Activated CD4-positive, alpha-beta T cell treated with anti-CD3 and anti-CD28 coated beads for 36 hours (primary cell): ENCODE measurements around the gene ZNF576. TPM values are rescaled to one million over a fixed set of nuclear protein-coding genes. Genes with fewer than 3 reads are reported as not detected.

Experiments
- ATAC-seq: fragments of 200-7000 bp; cut with Tn5 transposase; one replicate; pipeline ENCODE4 v1.10.0; 2021; ENCODE audit warnings: mild to moderate bottlenecking, moderate library complexity
- CTCF ChIA-PET: fragments of 350-600 bp; sonication (Branson Sonifier 250); formaldehyde crosslinking; loops from one replicate; lab custom pipeline; 2021; ENCODE audit warnings: antibody characterized with exemption; lab: Charles Lee
- POLR2A ChIA-PET: fragments of 350-600 bp; sonication (Branson Sonifier 250); formaldehyde crosslinking; loops from one replicate; lab custom pipeline; 2021; ENCODE audit warnings: antibody characterized with exemption, inconsistent platforms; lab: Charles Lee
- DNase-seq: peaks from one replicate; pipeline ENCODE4 v3.0.0-alpha.2; 2020
- H3K27ac Mint-ChIP-seq: one replicate; pipeline ENCODE4 v1.8.0; 2021; ENCODE audit warnings: mixed read lengths
- H3K27me3 Mint-ChIP-seq: one replicate; pipeline ENCODE4 v1.8.0; 2021; ENCODE audit warnings: mixed read lengths
- H3K36me3 Mint-ChIP-seq: one replicate; pipeline ENCODE4 v1.8.0; 2021; ENCODE audit warnings: low read depth, mixed read lengths
- H3K4me1 Mint-ChIP-seq: one replicate; pipeline ENCODE4 v1.8.0; 2021; ENCODE audit warnings: mixed read lengths
- H3K4me3 Mint-ChIP-seq: one replicate; pipeline ENCODE4 v1.8.0; 2021; ENCODE audit warnings: mild to moderate bottlenecking, moderate library complexity, mixed read lengths
- H3K9me3 Mint-ChIP-seq: one replicate; pipeline ENCODE4 v1.8.0; 2021; ENCODE audit warnings: low read depth, mixed read lengths
- intact Hi-C, 2 experiments: fragments of 100-400 bp; cut with DNase I in 1 of 2; cut with micrococcal nuclease in 1 of 2; formaldehyde crosslinking; loops; one replicate each; pipeline versions ENCODE4 v1.14.2 to v1.15.1; 2022 to 2024; cut with DNase I, micrococcal nuclease
- total RNA-seq, 2 experiments: library from RNA; stranded (reverse); gene quantifications; one replicate each; pipeline ENCODE4 v1.2.3, GENCODE V29; 2021

Gene ZNF576
- total RNA-seq, 2 experiments from 2014 or later = 11.6 to 14.3 TPM

DNA sequence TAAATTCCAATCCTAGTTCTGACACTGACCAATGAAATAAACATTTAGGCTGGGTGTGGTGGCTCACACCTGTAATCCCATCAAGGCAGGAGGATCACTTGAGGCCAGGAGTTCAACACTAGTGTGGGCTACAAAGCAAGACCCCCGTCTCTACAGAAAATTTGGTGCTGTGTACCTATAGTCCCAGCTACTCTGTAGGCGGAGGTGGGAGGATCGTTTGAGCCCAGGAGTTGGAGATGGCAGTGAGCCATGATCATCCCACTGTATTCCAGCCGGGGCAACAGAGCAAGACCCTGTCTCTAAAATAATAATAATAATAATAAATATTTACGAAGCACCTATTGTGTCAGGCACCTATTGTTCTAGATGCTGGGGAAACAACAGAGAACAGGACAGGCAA lies 7.1 kb upstream of the ZNF576 start:
- H3K9me3 Mint-ChIP-seq = no peaks in the 10 kb centered on the region
- H3K4me3 Mint-ChIP-seq = no peak overlapping the region
- intact Hi-C loops = no loop called here
- peaks cover 28% of the 10 kb centered on the region for H3K36me3 Mint-ChIP-seq
- H3K27me3 Mint-ChIP-seq = no peaks in the 10 kb centered on the region
- ChIA-PET POLR2A (interaction anchor here (0.6 kb wide), 1 partner anchor 82 kb away, joined by 3 read pairs; no protein-coding TSS in a partner anchor), CTCF (interaction anchor here (0.8 to 1.1 kb wide), 5 partner anchors 9 to 142 kb away, joined by 3 to 5 read pairs (median 4); partner anchors contain the start of gene ZNF575)
- no peak for ATAC-seq
- no peak overlapping the region for H3K27ac Mint-ChIP-seq
- DNase-seq = no peak
- peaks cover 12% of the 10 kb centered on the region for H3K4me1 Mint-ChIP-seq

DNA sequence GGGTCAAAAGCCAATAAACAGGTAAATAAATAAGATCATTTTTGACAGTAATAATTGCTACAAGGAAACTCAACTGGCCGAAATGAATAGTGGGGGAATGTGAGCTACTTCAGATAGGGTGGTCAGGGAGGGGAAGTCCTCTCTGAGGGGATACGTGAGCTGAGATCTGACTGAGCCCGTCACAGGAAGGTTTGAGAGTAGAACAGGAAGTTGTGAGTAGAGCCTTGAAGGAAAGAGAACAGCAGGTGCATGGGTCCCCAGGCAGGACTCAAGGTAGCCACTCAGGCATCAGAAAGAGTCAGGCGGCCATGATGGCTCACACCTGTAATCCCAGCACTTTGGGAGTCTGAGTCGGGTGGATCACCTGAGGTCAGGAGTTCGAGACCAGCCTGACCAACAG lies 6.7 kb upstream of the ZNF576 start:
- Mint-ChIP-seq H3K4me3 (no peak overlapping the region), H3K27ac (peak overlapping the region; percentile 14), H3K9me3 (no peaks in the 10 kb centered on the region), H3K27me3 (no peaks in the 10 kb centered on the region), H3K36me3 (peaks cover 28% of the 10 kb centered on the region), H3K4me1 (peaks cover 11% of the 10 kb centered on the region)
- ATAC-seq (no peak), DNase-seq (no peak)
- CTCF ChIA-PET = interaction anchor here (0.9 to 1.1 kb wide), 2 partner anchors 69 to 142 kb away, joined by 3 to 4 read pairs; no protein-coding TSS in a partner anchor
- POLR2A ChIA-PET = interaction anchor here (0.6 to 1.2 kb wide), 2 partner anchors 12 to 82 kb away, joined by 3 read pairs; no protein-coding TSS in a partner anchor
- intact Hi-C loops = no loop called here

DNA sequence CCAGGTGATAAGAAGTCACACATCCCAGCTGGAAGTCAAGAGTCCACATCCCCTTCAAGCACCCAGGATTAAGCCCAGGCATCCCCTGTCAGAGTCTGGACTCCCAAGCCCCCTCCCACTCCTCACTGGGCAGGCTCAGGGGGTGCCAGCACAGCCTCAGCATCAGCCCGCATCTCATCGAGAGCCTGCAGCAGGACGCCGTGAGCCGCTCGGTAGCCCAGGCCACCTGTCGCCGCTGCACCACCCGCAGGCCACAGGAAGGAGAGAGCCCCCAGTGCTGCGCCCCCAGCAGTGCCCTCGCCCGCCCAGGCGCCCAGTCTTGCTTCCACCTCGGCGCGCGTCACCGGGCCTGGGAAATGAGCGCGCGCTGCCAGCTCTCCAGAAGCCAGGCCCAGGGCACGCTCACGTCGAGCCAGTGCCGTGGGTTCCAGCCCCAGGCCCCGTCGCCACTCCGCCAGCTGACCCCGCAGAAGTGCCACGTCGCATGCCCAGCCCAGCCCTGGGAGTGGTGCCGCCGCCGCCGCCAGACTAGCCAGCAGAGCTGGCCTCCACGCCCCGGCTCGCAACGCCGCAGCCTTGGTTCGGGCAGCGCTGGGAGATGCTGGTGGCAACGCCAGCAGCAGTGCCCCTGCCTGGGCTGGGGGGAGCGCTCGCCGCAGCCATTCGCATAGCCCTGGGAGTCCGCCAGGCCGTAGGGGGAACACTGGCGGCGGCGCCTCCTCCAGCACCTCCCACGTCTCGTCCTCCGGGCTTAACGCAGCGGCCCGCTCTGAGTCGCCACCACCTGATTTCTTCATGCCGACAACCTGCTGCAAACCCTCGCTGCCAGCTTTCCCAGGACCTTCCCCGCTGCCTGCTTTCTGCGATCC lies 4.3 kb upstream of the ZNF576 start:
- no peak for ATAC-seq
- H3K4me1 Mint-ChIP-seq = peaks cover 14% of the 10 kb centered on the region
- DNase-seq = no peak
- H3K27ac Mint-ChIP-seq = no peak overlapping the region
- H3K9me3 Mint-ChIP-seq = no peaks in the 10 kb centered on the region
- intact Hi-C loops = no loop called here
- POLR2A ChIA-PET = no interaction called here
- peaks cover 26% of the 10 kb centered on the region for H3K36me3 Mint-ChIP-seq
- H3K4me3 Mint-ChIP-seq = no peak overlapping the region
- H3K27me3 Mint-ChIP-seq = no peaks in the 10 kb centered on the region
- CTCF ChIA-PET = interaction anchor here (0.7 to 1.2 kb wide), 2 partner anchors 60 to 1409 kb away, joined by 3 read pairs; no protein-coding TSS in a partner anchor

DNA sequence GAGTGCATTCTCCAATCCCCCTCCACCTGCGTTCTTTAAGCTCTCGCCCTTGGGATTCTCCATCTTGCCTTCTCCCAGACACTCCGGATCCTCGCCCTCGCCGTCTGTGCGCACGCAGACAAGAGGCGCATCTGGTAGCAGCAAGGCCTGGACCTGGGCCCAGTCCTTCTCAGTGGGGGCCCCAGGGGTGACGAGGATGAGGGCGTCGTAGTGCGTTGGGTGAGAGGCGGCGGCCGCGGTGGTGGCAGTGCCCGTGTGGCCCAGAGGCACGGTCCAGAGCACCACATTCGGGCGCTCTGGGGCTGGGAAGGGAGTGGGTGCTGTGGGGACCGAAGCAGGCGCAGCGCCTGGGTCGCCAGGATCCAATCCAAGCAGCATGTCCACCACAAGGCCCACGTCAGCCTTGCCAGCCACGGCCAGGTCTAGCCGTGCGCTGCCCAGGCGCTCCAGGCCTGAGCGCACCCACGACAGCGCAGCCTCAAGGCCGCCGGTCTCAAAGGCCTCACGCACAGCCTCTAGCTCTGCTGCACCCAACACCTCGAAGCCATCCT lies 3.5 kb upstream of the ZNF576 start:
- Mint-ChIP-seq H3K27ac (no peak overlapping the region), H3K9me3 (no peaks in the 10 kb centered on the region), H3K4me1 (peaks cover 22% of the 10 kb centered on the region), H3K36me3 (peaks cover 30% of the 10 kb centered on the region), H3K4me3 (no peak overlapping the region), H3K27me3 (no peaks in the 10 kb centered on the region)
- ATAC-seq (no peak), DNase-seq (no peak)
- CTCF ChIA-PET = interaction anchor here (1.2 to 5.9 kb wide), 5 partner anchors 37 to 204 kb away, joined by 3 to 88 read pairs (median 21); partner anchors contain the start of gene ETHE1
- POLR2A ChIA-PET = no interaction called here
- intact Hi-C loops = no loop called here

DNA sequence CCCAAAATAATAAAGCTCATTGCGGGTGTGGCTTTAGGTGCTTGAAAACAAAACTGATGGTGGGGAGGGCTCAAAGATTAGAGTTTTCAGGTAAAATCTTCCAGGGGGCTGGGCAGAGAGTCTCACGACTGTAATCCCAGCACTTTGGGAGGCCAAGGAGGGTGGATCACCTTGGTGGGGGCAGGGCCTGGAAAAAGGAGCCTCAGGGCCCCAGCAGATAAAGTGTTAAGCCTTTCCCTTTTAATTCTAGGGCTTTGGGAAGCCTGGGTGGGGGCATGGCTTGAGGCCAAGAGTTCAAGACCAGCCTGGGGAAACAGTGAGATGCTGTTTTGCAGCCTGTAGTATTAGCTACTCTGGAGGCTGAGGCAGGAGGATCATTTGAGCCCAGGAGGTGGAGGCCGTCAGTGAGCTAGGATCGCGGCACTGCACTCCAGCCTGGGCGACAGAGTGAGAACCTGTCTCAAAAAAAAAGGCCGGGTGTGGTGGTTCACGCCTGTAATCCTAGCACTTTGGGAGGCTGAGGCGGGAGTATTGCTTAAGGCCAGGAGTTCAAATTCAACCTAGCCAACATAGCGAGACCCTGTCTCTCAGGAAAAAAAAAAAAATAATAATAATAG lies 2.2 kb upstream of the ZNF576 start:
- H3K27me3 Mint-ChIP-seq = no peaks in the 10 kb centered on the region
- no peak for DNase-seq
- H3K9me3 Mint-ChIP-seq = no peaks in the 10 kb centered on the region
- peak overlapping the region; percentile 0 for H3K27ac Mint-ChIP-seq
- CTCF ChIA-PET = interaction anchor here (0.6 to 5.9 kb wide), 36 partner anchors 9 to 408 kb away, joined by 3 to 88 read pairs (median 5); partner anchors contain the start of genes ETHE1, PHLDB3, PINLYP and XRCC1
- H3K4me1 Mint-ChIP-seq = peaks cover 29% of the 10 kb centered on the region
- POLR2A ChIA-PET = interaction anchor here (0.7 to 1.1 kb wide), 7 partner anchors 39 to 143 kb away, joined by 3 to 9 read pairs (median 5); partner anchors contain the start of gene ZNF575
- no peak for ATAC-seq
- H3K4me3 Mint-ChIP-seq = peak overlapping the region; percentile 87
- peaks cover 37% of the 10 kb centered on the region for H3K36me3 Mint-ChIP-seq
- intact Hi-C loops = loop anchor here (1.0 to 2.0 kb wide), 3 partner anchors 39 to 147 kb away; no protein-coding TSS in a partner anchor

DNA sequence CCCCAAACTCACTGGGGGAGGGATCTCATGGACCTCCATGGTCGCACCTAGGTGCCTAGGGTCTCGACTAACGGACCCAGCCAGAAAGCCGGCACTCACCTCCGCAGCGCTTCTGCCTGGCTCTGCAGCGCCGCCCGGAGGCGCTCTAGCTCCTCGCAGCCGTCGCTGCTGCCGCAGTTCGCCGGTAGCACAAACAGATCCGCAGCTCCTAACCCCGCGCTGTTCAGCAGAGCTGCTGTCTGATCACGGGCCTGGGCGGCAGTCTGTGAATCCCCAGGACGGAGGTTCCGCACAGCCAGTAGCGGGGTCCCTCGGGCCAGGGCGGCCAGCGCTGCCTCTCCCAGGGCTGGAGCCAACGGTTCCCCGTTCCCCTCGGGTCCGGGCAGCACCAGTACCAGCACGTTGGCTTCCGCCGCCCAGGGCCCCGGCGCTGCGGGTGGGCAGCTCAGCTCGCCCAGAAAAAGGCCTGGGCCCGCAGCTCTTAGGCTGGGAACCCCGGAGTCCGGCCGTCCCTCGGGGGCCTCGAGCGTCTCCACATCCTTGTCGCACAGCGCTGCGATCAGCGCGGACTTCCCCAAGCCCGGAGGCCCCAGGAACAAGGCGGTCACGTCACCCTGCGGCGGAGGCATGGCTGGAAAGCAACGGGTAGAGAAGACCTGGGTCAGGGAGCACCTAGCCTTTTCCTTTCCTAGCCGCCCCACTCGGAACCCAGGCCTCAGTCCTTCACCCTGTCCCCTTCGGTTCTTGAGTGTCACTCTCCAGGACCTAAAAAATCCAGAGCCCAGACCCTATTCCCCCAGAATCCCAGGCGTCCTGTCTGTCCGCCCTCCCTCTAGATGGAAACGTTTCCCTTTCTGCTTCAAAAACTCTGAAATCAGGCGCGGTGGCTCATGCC lies 1.4 kb upstream of the ZNF576 start:
- H3K36me3 Mint-ChIP-seq = peaks cover 35% of the 10 kb centered on the region

DNA sequence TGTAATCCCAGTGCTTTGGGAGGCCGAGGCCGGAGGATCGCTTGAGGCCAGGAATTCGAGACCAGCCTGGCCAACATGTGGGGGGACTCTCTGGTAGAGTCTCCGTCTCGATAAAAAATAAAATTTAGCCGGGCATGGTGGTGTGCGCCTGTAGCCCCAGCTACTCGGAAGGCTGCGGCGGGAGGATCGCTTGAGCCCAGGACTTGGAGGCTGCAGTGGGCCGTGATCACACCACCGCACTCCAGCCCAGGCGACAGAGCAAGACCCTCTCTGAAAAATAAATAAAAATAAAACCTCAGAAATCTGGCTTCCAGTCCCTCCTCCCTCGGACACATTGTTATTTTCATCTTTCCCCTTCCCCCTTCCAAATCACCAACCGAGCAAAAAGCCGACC lies 793 bp upstream of the ZNF576 start:
- Mint-ChIP-seq H3K27ac (peak overlapping the region; percentile 95), H3K9me3 (no peaks in the 10 kb centered on the region), H3K4me1 (peaks cover 26% of the 10 kb centered on the region), H3K27me3 (no peaks in the 10 kb centered on the region), H3K36me3 (peaks cover 34% of the 10 kb centered on the region), H3K4me3 (peak overlapping the region; percentile 87)
- ChIA-PET CTCF (interaction anchor here (0.6 to 5.9 kb wide), 21 partner anchors 13 to 1207 kb away, joined by 3 to 88 read pairs (median 8); partner anchors contain the start of genes ETHE1, PHLDB3, PINLYP and SMG9), POLR2A (interaction anchor here (0.7 to 1.8 kb wide), 7 partner anchors 20 to 170 kb away, joined by 3 to 9 read pairs (median 4); partner anchors contain the start of genes PINLYP and XRCC1)
- peak; percentile 53 for DNase-seq
- ATAC-seq = peak; percentile 18
- intact Hi-C loops = loop anchor here in 1 of 2 experiments (2.0 kb wide), 1 partner anchor 149 kb away; no protein-coding TSS in a partner anchor

More for the DNA sequence above, 1.4 kb upstream of the ZNF576 start:
- DNase-seq = peak; percentile 87
- peak overlapping the region; percentile 87 for H3K4me3 Mint-ChIP-seq
- peak; percentile 64 for ATAC-seq
- H3K9me3 Mint-ChIP-seq = no peaks in the 10 kb centered on the region
- peaks cover 26% of the 10 kb centered on the region for H3K4me1 Mint-ChIP-seq
- ChIA-PET CTCF (interaction anchor here (0.6 to 5.9 kb wide), 41 partner anchors 10 to 618 kb away, joined by 3 to 88 read pairs (median 5); partner anchors contain the start of genes ETHE1, PHLDB3, PINLYP and XRCC1), POLR2A (interaction anchor here (0.7 to 1.7 kb wide), 9 partner anchors 30 to 132 kb away, joined by 3 to 9 read pairs (median 5); partner anchors contain the start of gene ZNF575)
- H3K27ac Mint-ChIP-seq = peak overlapping the region; percentile 95
- H3K27me3 Mint-ChIP-seq = no peaks in the 10 kb centered on the region
- intact Hi-C loops = loop anchor here (1.0 to 2.0 kb wide), 3 partner anchors 40 to 148 kb away; no protein-coding TSS in a partner anchor

DNA sequence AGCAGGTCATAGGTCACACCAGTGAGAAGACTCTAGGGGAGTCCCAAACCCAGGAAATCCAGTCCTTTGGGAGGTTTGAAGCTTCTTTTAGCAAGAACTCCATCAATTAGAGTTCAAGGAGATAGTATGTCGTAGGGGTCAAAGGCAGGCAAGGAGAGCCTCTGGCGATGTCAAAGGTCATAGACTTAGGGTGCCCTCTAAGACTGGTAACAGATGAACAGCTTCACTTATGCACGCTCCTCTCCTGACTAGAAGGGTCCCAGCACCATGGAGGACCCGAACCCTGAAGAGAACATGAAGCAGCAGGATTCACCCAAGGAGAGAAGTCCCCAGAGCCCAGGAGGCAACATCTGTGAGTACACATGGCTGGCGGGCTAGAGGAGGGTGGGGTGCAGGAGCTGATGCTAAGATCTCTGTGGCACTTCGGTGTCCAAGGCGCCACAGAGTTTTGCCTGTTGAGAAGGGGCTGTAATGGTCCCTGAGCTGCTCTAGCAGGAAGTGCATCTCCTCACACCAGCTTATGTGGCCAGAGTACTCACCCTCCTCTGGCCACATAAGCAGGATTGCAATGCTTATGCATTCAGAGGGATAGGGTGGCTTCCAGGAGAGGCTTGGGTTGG lies 557 bp downstream of the ZNF576 start:
- peak overlapping the region; percentile 87 for H3K4me3 Mint-ChIP-seq
- ChIA-PET POLR2A (interaction anchor here (1.5 to 1.8 kb wide), 2 partner anchors 22 to 71 kb away, joined by 6 to 9 read pairs; partner anchors contain the start of genes PINLYP and XRCC1), CTCF (interaction anchor here (0.6 to 5.9 kb wide), 8 partner anchors 11 to 1147 kb away, joined by 3 to 88 read pairs (median 6); partner anchors contain the start of genes PINLYP and XRCC1)
- no peak for ATAC-seq
- intact Hi-C loops = loop anchor here (1.0 to 2.0 kb wide), 12 partner anchors 22 to 184 kb away; partner anchors contain the start of genes PINLYP (in 2 of the 2), XRCC1 (in 2 of the 2), ZNF428 (in 2 of the 2) and ZNF575 (in 2 of the 2)
- peaks cover 29% of the 10 kb centered on the region for H3K36me3 Mint-ChIP-seq
- H3K9me3 Mint-ChIP-seq = no peaks in the 10 kb centered on the region
- DNase-seq = peak; percentile 30
- H3K27me3 Mint-ChIP-seq = no peaks in the 10 kb centered on the region
- peak overlapping the region; percentile 95 for H3K27ac Mint-ChIP-seq
- peaks cover 26% of the 10 kb centered on the region for H3K4me1 Mint-ChIP-seq

DNA sequence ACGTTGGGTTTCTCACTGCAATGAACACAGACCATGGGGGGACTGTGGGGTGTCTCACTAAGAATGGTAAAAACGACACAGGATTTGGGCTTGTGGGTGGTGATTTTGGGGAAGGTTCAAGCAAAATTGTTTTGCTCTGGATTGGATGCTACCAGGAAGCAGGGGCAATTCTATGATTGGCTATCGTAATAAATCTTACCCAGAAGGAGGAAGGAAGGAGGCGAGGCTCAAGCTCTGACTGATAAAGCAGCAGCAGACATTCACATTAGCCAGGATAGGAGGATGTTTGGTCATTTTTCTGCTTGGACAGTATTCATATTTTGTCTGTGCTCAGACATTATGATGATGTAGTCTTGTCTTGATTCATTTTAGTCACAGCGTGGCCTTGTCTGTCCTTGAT lies 1.5 kb downstream of the ZNF576 start:
- H3K27ac Mint-ChIP-seq = peak overlapping the region; percentile 95
- POLR2A ChIA-PET = no interaction called here

More for the DNA sequence above, 1.5 kb downstream of the ZNF576 start:
- intact Hi-C loops = loop anchor here in 1 of 2 experiments (2.0 kb wide), 1 partner anchor 65 kb away; the partner anchor contains the start of gene ZNF575
- CTCF ChIA-PET = interaction anchor here (1.0 to 5.9 kb wide), 3 partner anchors 16 to 42 kb away, joined by 4 to 88 read pairs (median 4); no protein-coding TSS in a partner anchor
- H3K4me3 Mint-ChIP-seq = peak overlapping the region; percentile 87
- no peaks in the 10 kb centered on the region for H3K27me3 Mint-ChIP-seq
- no peak for ATAC-seq
- no peaks in the 10 kb centered on the region for H3K9me3 Mint-ChIP-seq
- DNase-seq = no peak
- H3K4me1 Mint-ChIP-seq = peaks cover 26% of the 10 kb centered on the region
- H3K36me3 Mint-ChIP-seq = peaks cover 25% of the 10 kb centered on the region
